Stimulated activated CD4-positive, alpha-beta T cell treated with anti-CD3 and anti-CD28 coated beads, Interleukin-15, amount 100 ng/mL, for 24 hours (primary cell): Measurements from ENCODE around the gene PTPN1.
"Not testable (repeated sequence)": the region's sequence is repeated elsewhere in the genome, so short reads cannot be mapped to it uniquely, and the experiment has no call there.

Experiments used
- DNase-seq: peaks from one replicate; pipeline ENCODE4 v3.0.0-alpha.2; 2020

PTPN1 gene

GRCh38 chr20:50482396-50482981 is 27.7 kb upstream of the PTPN1 start:
- no peak for DNase-seq

GRCh38 chr20:50484271-50484976 is 25.8 kb upstream of the PTPN1 start:
- DNase-seq, result no peak

DNA sequence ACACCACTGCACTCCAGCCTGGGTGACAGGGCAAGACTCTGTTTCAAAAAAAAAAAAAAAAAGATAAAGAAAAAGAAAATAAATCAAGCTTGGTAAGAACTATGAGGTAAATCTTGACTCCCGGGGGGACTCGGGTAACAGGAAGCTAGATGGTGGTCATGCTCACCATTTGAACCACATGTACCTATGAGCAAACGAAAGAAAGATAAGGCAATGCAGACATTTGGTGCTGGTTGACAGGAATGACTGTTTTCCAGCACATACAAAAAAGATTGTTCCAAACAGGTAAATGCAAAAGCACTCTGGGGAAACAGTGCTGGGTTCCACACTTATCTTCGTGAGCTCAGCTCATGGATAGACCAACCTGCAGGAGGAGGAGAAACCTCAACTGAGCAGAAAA is 22.8 kb upstream of the PTPN1 start:
- no peak for DNase-seq

GRCh38 chr20:50488236-50488806 is 21.9 kb upstream of the PTPN1 start:
- DNase-seq, result no peak

DNA sequence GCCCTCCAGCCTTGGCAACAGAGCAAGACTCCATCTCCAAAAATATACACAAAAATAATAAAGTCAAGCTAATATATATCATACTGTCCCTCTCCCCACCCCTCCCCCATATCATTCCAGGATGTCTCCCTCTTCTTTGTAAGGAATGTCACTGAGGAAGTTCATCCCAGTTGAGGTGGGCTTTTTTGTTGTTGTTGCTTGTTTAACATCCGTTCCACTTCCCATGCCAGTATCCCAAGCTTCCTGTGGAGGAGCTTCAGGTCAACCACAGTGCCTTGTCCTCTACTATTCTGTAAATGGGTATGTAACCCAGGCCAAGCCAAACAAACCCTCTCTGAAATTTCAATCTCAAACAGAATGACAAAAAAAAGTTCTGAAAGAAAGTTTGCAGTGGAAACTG is 19.0 kb upstream of the PTPN1 start:
- no peak for DNase-seq

DNA sequence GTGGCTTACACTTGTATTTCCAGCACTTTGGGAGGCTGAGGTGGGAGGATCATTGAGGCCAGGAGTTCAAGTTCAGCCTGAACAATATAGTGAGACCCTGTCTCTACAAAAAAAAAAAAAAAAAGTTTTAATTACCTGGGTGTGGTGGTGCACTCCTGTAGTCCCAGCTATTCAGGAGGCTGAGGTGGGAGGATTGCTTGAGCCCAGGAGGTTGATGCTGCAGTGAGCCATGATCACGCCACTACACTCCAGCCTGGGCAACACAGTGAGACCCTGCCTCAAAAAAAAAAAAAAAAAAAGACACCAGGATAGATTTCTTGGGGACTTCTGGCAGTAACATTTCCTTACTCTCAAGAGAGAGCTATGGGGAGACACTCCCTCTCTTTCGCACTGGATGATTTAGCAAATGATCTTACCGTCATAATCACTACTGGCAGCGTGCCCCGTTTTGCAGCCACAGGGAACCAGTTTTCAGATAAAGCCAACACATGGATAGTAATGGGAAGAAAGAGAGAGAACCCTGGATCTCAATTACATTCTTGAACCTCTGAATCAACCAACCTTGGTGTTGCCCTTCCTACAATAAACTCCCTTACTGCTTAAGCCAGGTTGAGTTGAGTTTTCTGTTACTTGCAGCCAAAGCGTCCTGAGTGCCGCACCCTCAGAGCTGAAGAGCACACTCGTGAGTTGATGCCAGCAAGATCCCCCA is 18.1 kb upstream of the PTPN1 start:
- DNase-seq, result no peak

- DNase-seq, result no peak
Observed at GRCh38 chr20:50493881-50494253, 16.3 kb upstream of the PTPN1 start.

DNA sequence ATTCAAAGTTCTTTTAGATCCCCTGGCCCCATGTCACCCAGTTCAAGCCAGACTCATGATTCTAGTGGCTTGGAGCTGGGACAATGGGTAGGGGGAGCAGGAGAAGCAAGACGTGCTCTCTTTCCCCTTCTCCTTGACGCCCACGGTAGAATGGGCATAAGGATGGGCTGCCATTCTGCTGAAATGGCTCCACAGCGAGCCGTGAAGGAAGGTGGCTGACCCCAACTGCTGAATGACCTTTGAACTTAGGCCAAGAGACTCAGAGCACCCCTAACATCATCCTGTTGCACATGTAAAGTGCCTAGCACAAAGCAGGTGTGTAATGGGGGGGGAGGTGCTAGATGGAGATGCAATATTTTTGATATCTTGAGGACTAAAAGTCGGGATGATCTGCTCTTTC is 15.8 kb upstream of the PTPN1 start:
- DNase-seq, result no peak

DNA sequence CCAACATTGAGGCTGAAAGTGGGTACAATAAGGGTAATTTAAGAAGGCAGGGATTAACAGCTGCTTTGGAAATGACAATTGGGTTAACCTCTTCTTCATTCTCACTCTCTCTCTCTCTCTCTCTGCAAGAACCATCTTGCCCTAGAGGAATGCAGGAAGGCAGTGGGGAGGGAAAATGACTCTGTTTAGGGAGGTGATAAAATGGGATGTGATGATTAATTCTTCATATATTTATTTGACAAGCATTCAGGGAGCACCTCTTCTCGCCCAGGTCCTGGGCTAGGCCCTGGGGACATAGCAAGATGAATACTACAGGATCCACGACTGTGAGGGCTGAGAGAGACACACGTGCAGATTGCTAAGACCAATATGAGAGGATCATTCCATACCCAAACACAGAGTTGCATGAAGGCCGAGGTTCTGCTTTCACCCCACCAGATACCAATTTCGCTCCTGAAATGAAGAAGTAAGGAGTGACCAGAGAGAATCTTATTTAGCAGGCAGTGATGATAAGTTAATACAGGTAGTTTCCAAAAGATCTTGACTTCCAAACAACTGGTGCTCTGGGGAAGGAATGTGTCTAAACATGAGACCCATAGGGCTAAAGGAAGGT is 13.3 kb upstream of the PTPN1 start:
- DNase-seq, result no peak

- no peak for DNase-seq
Observed at GRCh38 chr20:50498071-50498776, 12.0 kb upstream of the PTPN1 start.

DNA sequence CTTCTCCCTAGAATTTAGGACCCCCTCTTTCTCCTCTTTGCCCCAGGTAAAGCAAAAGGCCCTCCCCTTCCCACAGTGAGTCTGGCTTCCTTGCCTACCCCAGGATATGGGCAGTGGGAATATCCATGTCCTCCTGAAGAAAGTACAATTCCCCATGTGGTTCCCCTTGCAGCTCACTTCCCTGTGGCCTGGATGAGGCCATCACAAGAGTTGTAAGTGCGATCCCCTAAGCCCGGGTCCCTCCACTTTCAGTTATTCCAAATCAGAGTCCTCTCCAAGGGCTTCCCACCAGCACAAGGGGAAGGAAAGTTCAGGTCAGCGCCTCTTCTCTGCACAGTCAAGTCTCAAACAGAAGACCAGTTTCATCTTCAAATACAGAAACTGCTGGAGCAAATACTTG is 10.2 kb upstream of the PTPN1 start:
- DNase-seq, result no peak

GRCh38 chr20:50501972-50502745 is 8.0 kb upstream of the PTPN1 start:
- DNase-seq, result no peak

- DNase-seq, result no peak
Observed at GRCh38 chr20:50504231-50504823, 5.9 kb upstream of the PTPN1 start.

DNA sequence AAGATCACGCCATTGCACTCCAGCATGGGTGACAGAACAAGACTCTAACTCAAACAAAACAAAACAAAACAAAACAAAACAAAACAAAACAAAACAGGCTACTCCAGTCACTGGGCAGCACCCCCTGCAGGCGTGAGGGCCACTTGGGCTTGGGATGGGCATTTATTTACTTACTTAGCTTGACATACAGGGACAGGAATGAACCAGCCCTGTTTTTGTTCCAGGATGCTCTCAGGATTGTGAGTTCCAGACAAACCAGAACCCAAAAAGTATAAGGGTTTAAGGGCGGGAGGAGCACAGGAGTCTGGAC is 4.0 kb upstream of the PTPN1 start:
- DNase-seq, result no peak

- DNase-seq, result not testable (repeated sequence)
Observed at GRCh38 chr20:50507745-50508144, 2.4 kb upstream of the PTPN1 start.

DNA sequence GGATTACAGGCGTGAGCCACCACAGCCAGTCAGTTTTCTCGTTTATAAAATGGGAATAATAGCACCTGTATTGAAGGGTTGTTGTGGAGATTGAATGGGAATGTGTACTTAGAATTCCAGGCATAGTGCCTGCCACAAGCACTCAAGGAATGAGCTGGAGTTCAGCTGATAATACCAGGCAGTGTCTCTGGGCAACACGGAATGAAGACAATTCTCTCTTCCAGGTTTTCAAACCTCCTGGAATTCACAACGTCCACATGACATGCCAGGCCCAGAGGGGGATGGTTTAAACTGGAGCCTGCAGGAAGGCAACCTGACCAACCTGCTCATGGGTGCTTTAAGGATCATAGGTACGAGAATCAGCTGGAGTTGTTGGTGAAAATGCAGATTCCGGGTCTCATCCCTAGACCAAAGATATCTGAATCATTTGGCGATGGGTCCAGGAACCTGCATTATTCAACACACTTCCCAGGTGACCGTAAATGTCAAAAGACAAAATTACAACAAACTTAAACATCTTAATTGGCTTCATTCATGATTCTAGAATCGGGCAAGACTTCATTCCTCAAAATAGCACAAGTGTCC is 1.9 kb upstream of the PTPN1 start:
- no peak for DNase-seq

DNA sequence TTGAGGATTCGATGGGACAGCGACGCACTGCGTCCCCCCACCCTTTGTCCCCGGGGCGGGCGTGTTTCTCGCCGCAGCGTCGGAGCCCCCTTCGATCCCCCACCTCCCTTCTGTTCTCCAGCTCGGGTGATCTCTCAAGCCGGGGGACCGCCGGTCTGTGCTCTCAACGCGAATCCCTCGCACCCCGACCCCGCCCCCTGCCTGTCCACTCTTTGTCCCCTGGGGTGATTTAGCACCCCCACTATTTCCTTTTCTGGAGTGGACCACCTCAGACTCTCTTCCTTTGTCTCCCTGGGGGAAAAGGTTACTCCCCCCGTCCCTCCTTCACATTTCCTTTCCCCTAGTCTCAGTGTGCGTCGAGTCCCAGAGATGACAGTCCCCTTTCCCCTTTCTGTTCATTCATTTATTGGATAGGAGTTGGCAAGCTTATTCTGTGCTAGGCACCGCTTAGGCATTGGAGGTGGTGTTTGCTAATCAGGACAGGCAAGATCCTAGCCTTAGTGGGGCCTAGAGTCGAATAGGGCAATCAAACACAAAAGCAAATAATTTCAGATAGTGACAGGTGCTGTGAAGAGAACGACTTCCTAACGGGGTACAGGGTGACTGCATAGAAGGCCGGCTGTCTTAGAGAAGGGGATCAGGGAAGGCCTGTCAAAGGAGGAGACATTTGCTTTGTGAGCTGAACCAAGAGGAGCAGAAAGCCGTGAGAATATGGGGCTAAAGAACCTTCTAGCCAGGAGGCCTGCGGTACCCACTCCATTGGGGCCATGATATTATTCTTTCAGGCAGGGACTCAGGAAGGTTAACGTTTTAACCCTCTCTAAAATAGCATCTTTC is 741 bp downstream of the PTPN1 start:
- DNase-seq, result peak; percentile 27

GRCh38 chr20:50512323-50512722 is 2.1 kb downstream of the PTPN1 start:
- DNase-seq, result no peak

- DNase-seq, result no peak
Observed at GRCh38 chr20:50513169-50514034, 3.2 kb downstream of the PTPN1 start.

GRCh38 chr20:50514035-50514337 is 3.8 kb downstream of the PTPN1 start:
- DNase-seq, result no peak
